H9 (cell line): ENCODE data around the gene NGRN. TPM values are rescaled to one million over a fixed set of nuclear protein-coding genes. Genes with fewer than 3 reads are reported as not detected.

Source experiments
- DNase-seq: peaks from one replicate; pipeline ENCODE4 v3.0.0-alpha.2; 2017
- H2AFZ ChIP-seq: one replicate; pipeline ENCODE4 v1.6.1; 2013; ENCODE audit warnings: mild to moderate bottlenecking, low read length, control low read depth, moderate library complexity
- H2AK5ac ChIP-seq: 2 replicates; pipeline ENCODE4 v1.6.1; 2013; ENCODE audit warnings: low read length, control low read depth, mixed read lengths; ENCODE audit not compliant: insufficient read length
- H2BK120ac ChIP-seq: one replicate; pipeline ENCODE4 v1.6.1; 2013; ENCODE audit warnings: low read depth, mild to moderate bottlenecking, low read length, control low read depth, inconsistent platforms; ENCODE audit not compliant: poor library complexity, severe bottlenecking
- H2BK12ac ChIP-seq: 2 replicates; pipeline ENCODE4 v1.6.1; 2013; ENCODE audit warnings: low read length, control low read depth, mixed read lengths, low read depth; ENCODE audit not compliant: insufficient read length
- H2BK15ac ChIP-seq: 2 replicates; pipeline ENCODE4 v1.6.1; 2013; ENCODE audit warnings: low read depth, low read length, control low read depth
- H2BK20ac ChIP-seq: one replicate; pipeline ENCODE4 v1.6.1; 2013; ENCODE audit warnings: low read depth, mild to moderate bottlenecking, low read length, control low read depth, inconsistent platforms; ENCODE audit not compliant: poor library complexity, severe bottlenecking
- H2BK5ac ChIP-seq: 2 replicates; pipeline ENCODE4 v1.6.1; 2013; ENCODE audit warnings: low read length, control low read depth, mixed read lengths; ENCODE audit not compliant: insufficient read length
- H3K14ac ChIP-seq: 2 replicates; pipeline ENCODE4 v1.6.1; 2013; ENCODE audit warnings: low read length, control low read depth; ENCODE audit not compliant: insufficient read depth
- H3K18ac ChIP-seq: 2 replicates; pipeline ENCODE4 v1.6.1; 2013; ENCODE audit warnings: low read depth, mild to moderate bottlenecking, mixed read lengths, low read length, control low read depth; ENCODE audit not compliant: insufficient read length
- H3K23ac ChIP-seq: 2 replicates; pipeline ENCODE4 v1.6.1; 2013; ENCODE audit warnings: low read length, control low read depth, mixed read lengths, low read depth; ENCODE audit not compliant: insufficient read length
- H3K23me2 ChIP-seq: 2 replicates; pipeline ENCODE4 v1.6.1; 2013; ENCODE audit warnings: low read depth, mild to moderate bottlenecking, mixed read lengths, low read length, control low read depth; ENCODE audit not compliant: insufficient read length, poor library complexity, severe bottlenecking
- H3K27ac ChIP-seq: 2 replicates; pipeline ENCODE4 v1.5.1; 2013; ENCODE audit warnings: low read length, control low read depth, mixed read lengths, low read depth; ENCODE audit not compliant: insufficient read length
- H3K27me3 ChIP-seq: 2 replicates; pipeline ENCODE4 v1.6.1; 2013; ENCODE audit warnings: low read length, control low read depth, inconsistent platforms; ENCODE audit not compliant: insufficient read depth
- H3K4ac ChIP-seq: 2 replicates; pipeline ENCODE4 v1.6.1; 2013; ENCODE audit warnings: low read depth, mild to moderate bottlenecking, control low read depth, inconsistent platforms, low read length, moderate library complexity
- H3K4me1 ChIP-seq: 2 replicates; pipeline ENCODE4 v1.6.1; 2013; ENCODE audit warnings: low read length, control low read depth, inconsistent platforms; ENCODE audit not compliant: insufficient read depth
- H3K4me2 ChIP-seq: 2 replicates; pipeline ENCODE4 v1.6.1; 2013; ENCODE audit warnings: low read length, control low read depth, mixed read lengths; ENCODE audit not compliant: insufficient read length, insufficient read depth
- H3K56ac ChIP-seq: 2 replicates; pipeline ENCODE4 v1.6.1; 2013; ENCODE audit warnings: low read depth, mild to moderate bottlenecking, mixed read lengths, low read length, control low read depth; ENCODE audit not compliant: insufficient read length
- H3K79me1 ChIP-seq: 2 replicates; pipeline ENCODE4 v1.6.1; 2013; ENCODE audit warnings: low read depth, mild to moderate bottlenecking, moderate library complexity, low read length, control low read depth, inconsistent platforms; ENCODE audit not compliant: insufficient read depth, poor library complexity, severe bottlenecking
- H3K79me2 ChIP-seq: 2 replicates; pipeline ENCODE4 v1.6.1; 2013; ENCODE audit warnings: low read length, control low read depth, inconsistent platforms; ENCODE audit not compliant: insufficient read depth
- H3K9ac ChIP-seq: 2 replicates; pipeline ENCODE4 v1.6.1; 2013; ENCODE audit warnings: low read length, control low read depth, mixed read lengths; ENCODE audit not compliant: insufficient read length; ENCODE audit errors: extremely low read depth
- H3K9me3 ChIP-seq: one replicate; pipeline ENCODE4 v1.6.1; 2013; ENCODE audit warnings: low read depth, low read length, inconsistent platforms; ENCODE audit not compliant: control insufficient read depth
- H3T11ph ChIP-seq: one replicate; pipeline ENCODE4 v1.6.1; 2013; ENCODE audit warnings: mild to moderate bottlenecking, low read length, control low read depth, inconsistent platforms
- H4K20me1 ChIP-seq: one replicate; pipeline ENCODE4 v1.6.1; 2013; ENCODE audit not compliant: control insufficient read depth, insufficient read length, insufficient read depth
- H4K5ac ChIP-seq: 2 replicates; pipeline ENCODE4 v1.6.1; 2013; ENCODE audit warnings: low read depth, mild to moderate bottlenecking, mixed read lengths, low read length, control low read depth; ENCODE audit not compliant: insufficient read length
- H4K8ac ChIP-seq: replicated peaks from 2 replicates; pipeline ENCODE4 v1.6.1; 2013; ENCODE audit warnings: low read length, control low read depth, mixed read lengths, low read depth; ENCODE audit not compliant: insufficient read length
- H4K91ac ChIP-seq: 2 replicates; pipeline ENCODE4 v1.6.1; 2013; ENCODE audit warnings: low read depth, mild to moderate bottlenecking, moderate library complexity, mixed read lengths, low read length, control low read depth; ENCODE audit not compliant: insufficient read length
- H3K27ac Mint-ChIP-seq, 3 experiments: 2 replicates in 2 of 3; 3 replicates in 1 of 3; pipeline ENCODE4 v1.8.0; 2020 to 2021; ENCODE audit warnings: mixed read lengths in 3 of 3, mild to moderate bottlenecking in 1 of 3, moderate library complexity in 1 of 3
- H3K27me3 Mint-ChIP-seq: 2 replicates; pipeline ENCODE4 v1.8.0; 2021; ENCODE audit warnings: low read depth, mild to moderate bottlenecking, moderate library complexity, mixed read lengths
- H3K36me3 Mint-ChIP-seq, 3 experiments: 2 replicates in 2 of 3; 3 replicates in 1 of 3; pipeline ENCODE4 v1.8.0; 2020 to 2021; ENCODE audit warnings: low read depth in 3 of 3, mixed read lengths in 3 of 3; ENCODE audit not compliant: insufficient read depth in 1 of 3
- H3K4me1 Mint-ChIP-seq, 2 experiments: 2 replicates each; pipeline ENCODE4 v1.8.0; 2020; ENCODE audit warnings: mixed read lengths in 2 of 2
- H3K4me3 Mint-ChIP-seq, 2 experiments: 2 replicates in 1 of 2; 3 replicates in 1 of 2; pipeline ENCODE4 v1.8.0; 2020 to 2021; ENCODE audit warnings: mild to moderate bottlenecking in 2 of 2, mixed read lengths in 2 of 2, moderate library complexity in 1 of 2
- H3K9me3 Mint-ChIP-seq, 2 experiments: 2 replicates in 1 of 2; 3 replicates in 1 of 2; pipeline ENCODE4 v1.8.0; 2020; ENCODE audit warnings: mild to moderate bottlenecking in 2 of 2, mixed read lengths in 2 of 2, moderate library complexity in 1 of 2
- CTCF ChIP-seq: fragments of 200-600 bp; sonication (generic); conservative IDR thresholded peaks from 3 replicates; pipeline ENCODE4 v1.8.0; 2021; ENCODE audit warnings: antibody characterized with exemption, mild to moderate bottlenecking
- WGBS: extraction: QIAGEN DNeasy Blood & Tissue Kit; methylation state at CpG from one replicate; pipeline ENCODE4 v1.1.7; 2013; ENCODE audit warnings: missing lambda C conversion rate, low lambda C conversion rate, mixed read lengths; ENCODE audit not compliant: insufficient read length; ENCODE audit errors: extremely low coverage; 5-methylcytosine and 5-hydroxymethylcytosine counted together
- total RNA-seq: library from RNA; stranded (reverse); gene quantifications from 2 replicates; pipeline ENCODE4 v1.2.1, GENCODE V29; 2021

The NGRN gene
- total RNA-seq, 1 experiment from 2014 or later: 79.2 TPM

GRCh38 chr15:90300988-90301706, 35.7 kb downstream of the NGRN start:
- DNase-seq: peak; percentile 94
- Mint-ChIP-seq H3K36me3 (no peaks in the 10 kb centered on the region), H3K27ac (peak overlapping the region in 1 of 3 experiments; percentile 48; a peak in 2 of 7 replicates), H3K27me3 (no peaks in the 10 kb centered on the region), H3K9me3 (no peaks in the 10 kb centered on the region), H3K4me1 (peaks cover 9 to 16% of the 10 kb centered on the region in 2 experiments), H3K4me3 (no peak overlapping the region)
- no peaks in the 10 kb centered on the region for H3K4me1 ChIP-seq
- H4K8ac ChIP-seq: no peak overlapping the region
- no peak overlapping the region for H3K18ac ChIP-seq
- no peaks in the 10 kb centered on the region for H3K23me2 ChIP-seq
- H2BK20ac ChIP-seq: no peak overlapping the region
- H2BK15ac ChIP-seq: no peak overlapping the region
- no peak overlapping the region for H2AK5ac ChIP-seq
- H3K79me2 ChIP-seq: no peaks in the 10 kb centered on the region
- H3T11ph ChIP-seq: no peak overlapping the region
- no peak overlapping the region for H3K27ac ChIP-seq
- no peaks in the 10 kb centered on the region for H3K79me1 ChIP-seq
- no peak overlapping the region for H4K91ac ChIP-seq
- no peak overlapping the region for H3K14ac ChIP-seq
- no peak overlapping the region for H2BK120ac ChIP-seq
- no CpG with 5 or more reads among the region's 21 CpGs for WGBS
- H3K9me3 ChIP-seq: no peaks in the 10 kb centered on the region
- no peak overlapping the region for H3K23ac ChIP-seq
- no peak overlapping the region for H3K4me2 ChIP-seq
- H3K27me3 ChIP-seq: no peaks in the 10 kb centered on the region
- peak; percentile 95 for TF ChIP-seq CTCF
- no peak overlapping the region for H3K9ac ChIP-seq
- no peak overlapping the region for H3K56ac ChIP-seq
- no peak overlapping the region for H3K4ac ChIP-seq
- no peak overlapping the region for H2BK12ac ChIP-seq
- H4K20me1 ChIP-seq: no peaks in the 10 kb centered on the region
- H2AFZ ChIP-seq: no peak overlapping the region
- H4K5ac ChIP-seq: no peak overlapping the region
- no peak overlapping the region for H2BK5ac ChIP-seq
